Head of caudate nucleus (tissue), 42 donors: Measurements from ENCODE around the gene THSD1.
"Not testable (repeated sequence)": the region's sequence is repeated elsewhere in the genome, so short reads cannot be mapped to it uniquely, and the experiment has no call there.

ENCODE experiments used
- DNase-seq, 42 donors: peaks; one replicate each; pipeline versions ENCODE4 v3.0.0 to v3.0.0-alpha.2; 2020 to 2021; ENCODE audit warnings: mixed read lengths in 7 of 42
- intact Hi-C: fragments of 100-400 bp; cut with DNase I; formaldehyde crosslinking; loops from one replicate; pipeline ENCODE4 v1.15.0; 2022

Gene THSD1

GRCh38 chr13:52414051-52414450, 8.1 kb upstream of the THSD1 start:
- intact Hi-C loops, result no loop called here
- DNase-seq, result no peak

GRCh38 chr13:52412128-52412527, 6.2 kb upstream of the THSD1 start:
- intact Hi-C loops, result no loop called here
- DNase-seq, result no peak

GRCh38 chr13:52411629-52412028, 5.7 kb upstream of the THSD1 start:
- DNase-seq, result no peak
- intact Hi-C loops, result no loop called here

GRCh38 chr13:52408071-52408658, 2.2 kb upstream of the THSD1 start:
- DNase-seq, intact Hi-C loops: not testable (repeated sequence)

GRCh38 chr13:52407436-52407835, 1.5 kb upstream of the THSD1 start:
- intact Hi-C loops, DNase-seq: not testable (repeated sequence)

GRCh38 chr13:52406629-52407028, 657 bp upstream of the THSD1 start:
- intact Hi-C loops, result no loop called here
- DNase-seq, result no peak

- DNase-seq, result no peak
- intact Hi-C loops, result no loop called here
Observed at GRCh38 chr13:52405369-52405766, 604 bp downstream of the THSD1 start.

GRCh38 chr13:52399708-52400107, 6.3 kb downstream of the THSD1 start:
- intact Hi-C loops, result no loop called here
- no peak for DNase-seq

GRCh38 chr13:52399046-52399445, 6.9 kb downstream of the THSD1 start:
- intact Hi-C loops, result no loop called here
- DNase-seq, result no peak

GRCh38 chr13:52395704-52396103, 10.3 kb downstream of the THSD1 start:
- intact Hi-C loops, result no loop called here
- DNase-seq, result no peak

GRCh38 chr13:52394586-52394985, 11.4 kb downstream of the THSD1 start:
- no peak for DNase-seq
- intact Hi-C loops, result no loop called here

- no peak for DNase-seq
- intact Hi-C loops, result no loop called here
Observed at GRCh38 chr13:52393572-52394357, 12.2 kb downstream of the THSD1 start.

- no peak for DNase-seq
- intact Hi-C loops, result no loop called here
Observed at GRCh38 chr13:52387721-52388120, 18.3 kb downstream of the THSD1 start.

- no peak for DNase-seq
- intact Hi-C loops, result no loop called here
Observed at GRCh38 chr13:52385870-52386269, 20.1 kb downstream of the THSD1 start.

- intact Hi-C loops, result no loop called here
- DNase-seq, result no peak
Observed at GRCh38 chr13:52383366-52383765, 22.6 kb downstream of the THSD1 start.

- DNase-seq, result no peak
- intact Hi-C loops, result no loop called here
Observed at GRCh38 chr13:52378312-52378711, 27.7 kb downstream of the THSD1 start.

GRCh38 chr13:52377898-52378297, 28.1 kb downstream of the THSD1 start:
- no peak for DNase-seq
- intact Hi-C loops, result no loop called here

- no peak for DNase-seq
- intact Hi-C loops, result no loop called here
Observed at GRCh38 chr13:52374873-52375411, 31.0 kb downstream of the THSD1 start.

GRCh38 chr13:52374389-52374788, 31.6 kb downstream of the THSD1 start:
- intact Hi-C loops, result no loop called here
- no peak for DNase-seq

GRCh38 chr13:52373277-52373676, 32.7 kb downstream of the THSD1 start:
- intact Hi-C loops, result not testable (repeated sequence)

GRCh38 chr13:52371736-52372247, 34.2 kb downstream of the THSD1 start:
- intact Hi-C loops, result no loop called here
- no peak for DNase-seq

More at GRCh38 chr13:52373277-52373676, 32.7 kb downstream of the THSD1 start:
- DNase-seq, result not testable (repeated sequence)
